ENCODE results near the gene SCYGR6. TPM values are rescaled to one million over a fixed set of nuclear protein-coding genes. Genes with fewer than 3 reads are reported as not detected.

SCYGR6 gene
- total RNA-seq, 1 experiment from 2014 or later: not detected

DNA sequence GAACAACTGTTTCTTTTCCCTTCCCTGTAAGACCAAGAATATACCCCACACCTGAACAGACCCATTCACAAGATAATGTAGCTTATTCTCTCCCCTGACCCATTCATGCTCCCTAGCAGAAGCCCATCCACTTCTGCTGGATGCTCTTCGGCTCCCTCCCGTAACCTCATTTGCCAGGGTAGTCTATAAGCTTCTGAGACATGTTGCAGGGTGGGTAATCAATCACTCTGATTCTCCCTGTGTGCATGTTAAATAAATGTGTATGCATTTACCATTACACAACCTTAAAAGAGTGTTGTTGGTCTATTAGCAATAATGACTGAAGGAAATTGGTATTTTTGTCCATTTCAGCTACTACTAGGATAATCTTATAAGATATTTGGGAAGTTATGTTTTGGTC, 8.1 kb downstream of the SCYGR6 start:
- Histone ChIP-seq H3K79me2 (ENCODE audit: insufficient read depth, low read length) (no peaks in the 10 kb centered on the region), H4K20me1 (ENCODE audit: insufficient read depth) (no peaks in the 10 kb centered on the region), H3K9ac (ENCODE audit: low read length) (no peak overlapping the region), H3K4me1 (ENCODE audit: control insufficient read depth in 1 of 2, insufficient read depth in 2 of 2, low read length in 2 of 2) (no peaks in the 10 kb centered on the region), H2AFZ (ENCODE audit: low read depth, low read length, poor library complexity, severe bottlenecking) (no peak overlapping the region), H3K4me2 (ENCODE audit: low read length) (no peak overlapping the region), H3K27ac (ENCODE audit: low read depth, low read length) (no peak overlapping the region), H3K4me3 (replicated peaks in 1 of 2; ENCODE audit: low read depth in 1 of 2, low read length in 2 of 2) (no peak overlapping the region), H3K27me3 (ENCODE audit: insufficient read depth, low read length) (no peaks in the 10 kb centered on the region), H3K9me2 (ENCODE audit: insufficient read depth) (no peaks in the 10 kb centered on the region), H3K36me3 (ENCODE audit: control insufficient read depth in 1 of 2, insufficient read depth in 2 of 2, low read length in 2 of 2) (no peaks in the 10 kb centered on the region), H3K9me3 (ENCODE audit: control insufficient read depth in 1 of 2, insufficient read depth in 1 of 2, low read depth in 1 of 2, low read length in 2 of 2) (no peaks in the 10 kb centered on the region)
- no peak for DNase-seq (ENCODE audit: low read depth, low spot score)
- CTCF ChIA-PET: interaction anchor here (0.7 to 1.9 kb wide), 3 partner anchors 58 to 240 kb away, joined by 3 to 4 read pairs (median 4); no protein-coding TSS in a partner anchor
- POLR2A ChIA-PET: no interaction called here
- BruUV-seq (replicated peaks): no TSS peak
- ATAC-seq: no peak
- RAD21 ChIA-PET (ENCODE audit: low non-redundant PET in 1 of 2, low total read pairs in 2 of 2, uncharacterized antibody in 2 of 2, unreplicated experiment in 2 of 2): no interaction called here
- TF ChIP-seq EZH2 (IDR thresholded peaks at IDR 0.05): no peak
- TF ChIP-seq, protein P1, sequence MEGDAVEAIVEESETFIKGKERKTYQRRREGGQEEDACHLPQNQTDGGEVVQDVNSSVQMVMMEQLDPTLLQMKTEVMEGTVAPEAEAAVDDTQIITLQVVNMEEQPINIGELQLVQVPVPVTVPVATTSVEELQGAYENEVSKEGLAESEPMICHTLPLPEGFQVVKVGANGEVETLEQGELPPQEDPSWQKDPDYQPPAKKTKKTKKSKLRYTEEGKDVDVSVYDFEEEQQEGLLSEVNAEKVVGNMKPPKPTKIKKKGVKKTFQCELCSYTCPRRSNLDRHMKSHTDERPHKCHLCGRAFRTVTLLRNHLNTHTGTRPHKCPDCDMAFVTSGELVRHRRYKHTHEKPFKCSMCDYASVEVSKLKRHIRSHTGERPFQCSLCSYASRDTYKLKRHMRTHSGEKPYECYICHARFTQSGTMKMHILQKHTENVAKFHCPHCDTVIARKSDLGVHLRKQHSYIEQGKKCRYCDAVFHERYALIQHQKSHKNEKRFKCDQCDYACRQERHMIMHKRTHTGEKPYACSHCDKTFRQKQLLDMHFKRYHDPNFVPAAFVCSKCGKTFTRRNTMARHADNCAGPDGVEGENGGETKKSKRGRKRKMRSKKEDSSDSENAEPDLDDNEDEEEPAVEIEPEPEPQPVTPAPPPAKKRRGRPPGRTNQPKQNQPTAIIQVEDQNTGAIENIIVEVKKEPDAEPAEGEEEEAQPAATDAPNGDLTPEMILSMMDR (IDR thresholded peaks at IDR 0.05 in 2 of 3, conservative IDR thresholded peaks at IDR 0.05 in 1 of 3; ENCODE audit: borderline replicate concordance in 1 of 3, insufficient read depth in 1 of 3, low read depth in 2 of 3, low read length in 2 of 3): no peak
- no peak for TF ChIP-seq FOSL1 (IDR thresholded peaks at IDR 0.05; ENCODE audit: low read depth)
- TF ChIP-seq SIN3A (IDR thresholded peaks at IDR 0.05; ENCODE audit: low read depth): no peak
- TF ChIP-seq EGR1 (IDR thresholded peaks at IDR 0.05; ENCODE audit: low read depth): no peak
- no peak for TF ChIP-seq SP1 (IDR thresholded peaks at IDR 0.05; ENCODE audit: low read depth)
- TF ChIP-seq CEBPB (IDR thresholded peaks at IDR 0.05; ENCODE audit: low read depth): no peak
- TF ChIP-seq POLR2A (IDR thresholded peaks at IDR 0.05; ENCODE audit: borderline replicate concordance, extremely low read depth, insufficient read depth, insufficient read length): no peak
- no peak for TF ChIP-seq ELF1 (IDR thresholded peaks at IDR 0.05; ENCODE audit: borderline replicate concordance, low read depth)
- TF ChIP-seq, protein P2, sequence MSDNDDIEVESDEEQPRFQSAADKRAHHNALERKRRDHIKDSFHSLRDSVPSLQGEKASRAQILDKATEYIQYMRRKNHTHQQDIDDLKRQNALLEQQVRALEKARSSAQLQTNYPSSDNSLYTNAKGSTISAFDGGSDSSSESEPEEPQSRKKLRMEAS (IDR thresholded peaks at IDR 0.05): no peak
- TF ChIP-seq TCF7L2 (IDR thresholded peaks at IDR 0.05; ENCODE audit: borderline replicate concordance, extremely low read depth, insufficient read depth, insufficient read length): no peak
- no peak for TF ChIP-seq ZNF274 (IDR thresholded peaks at IDR 0.05; ENCODE audit: low read depth, low read length)
- no peak for TF ChIP-seq POLR2AphosphoS5 (IDR thresholded peaks at IDR 0.05; ENCODE audit: low read depth, low read length)
- TF ChIP-seq ATF3 (IDR thresholded peaks at IDR 0.05): no peak
- intact Hi-C loops (cut with micrococcal nuclease): no loop called here

All from HCT116 (cell line).